Ovary (tissue), 3 donors: ENCODE results near the gene NOP9.

Experiments
- CTCF ChIP-seq, 3 donors: fragments of 450-650 bp in 2 of 3; fragments of 200-600 bp in 1 of 3; IDR thresholded peaks; one replicate each; pipeline versions ENCODE4 v1.5.1 to v1.8.0; 2016 to 2022; ENCODE audit warnings: antibody characterized with exemption in 3 of 3, mild to moderate bottlenecking in 1 of 3
- POLR2A ChIP-seq: fragments of 450-650 bp; IDR thresholded peaks from one replicate; pipeline ENCODE4 v1.6.1; 2017; ENCODE audit warnings: antibody characterized with exemption, mild to moderate bottlenecking, moderate library complexity
- donor health status: DM: no; HTN: no; CAD: no.

DNA sequence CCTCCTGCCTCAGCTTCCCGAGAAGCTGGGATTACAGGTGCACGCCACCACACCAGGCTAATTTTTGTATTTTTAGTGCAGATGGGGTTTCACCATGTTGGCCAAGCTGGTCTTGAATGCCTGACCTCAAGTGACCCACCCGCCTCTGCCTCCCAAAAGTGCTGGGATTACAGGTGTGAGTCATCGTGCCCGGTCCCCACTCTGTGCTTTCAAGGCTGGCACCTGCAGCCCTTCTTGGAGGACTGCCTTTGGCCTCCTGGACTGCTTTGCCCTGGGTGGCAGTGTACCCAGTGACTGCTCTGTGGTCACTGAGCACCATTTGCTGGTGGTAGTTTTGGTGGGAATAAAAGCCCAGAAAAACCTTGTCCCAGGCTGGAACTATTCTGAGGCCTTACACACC lies 12.7 kb upstream of the NOP9 start:
- no peak for TF ChIP-seq POLR2A
- no peak for TF ChIP-seq CTCF (IDR thresholded peaks at IDR 0.05)
